Mesendoderm (in vitro differentiated cells): ENCODE results near the gene CCDC97.
A peak's percentile ranks its signal among the peaks of the same experiment; 100 is the strongest.

Source experiments
- DNase-seq: peaks from one replicate; pipeline ENCODE4 v3.0.0; 2013
- H2AK5ac ChIP-seq: 2 replicates; pipeline ENCODE4 v1.6.1; 2013; ENCODE audit warnings: low read length, inconsistent platforms
- H2BK120ac ChIP-seq: 2 replicates; pipeline ENCODE4 v1.6.1; 2013; ENCODE audit warnings: low read depth, mild to moderate bottlenecking, low read length, moderate library complexity, mixed read lengths
- H2BK15ac ChIP-seq: replicated peaks from 2 replicates; pipeline ENCODE4 v1.6.1; 2013; ENCODE audit warnings: low read depth, mild to moderate bottlenecking, moderate library complexity
- H2BK5ac ChIP-seq: 2 replicates; pipeline ENCODE4 v1.6.1; 2013; ENCODE audit warnings: low read length, inconsistent platforms
- H3K18ac ChIP-seq: 2 replicates; pipeline ENCODE4 v1.6.1; 2013; ENCODE audit warnings: mild to moderate bottlenecking, low read length, mixed read lengths
- H3K23ac ChIP-seq: one replicate; pipeline ENCODE4 v1.6.1; 2013; ENCODE audit warnings: low read length
- H3K27ac ChIP-seq: 2 replicates; pipeline ENCODE4 v1.5.1; 2013; ENCODE audit warnings: low read depth, mild to moderate bottlenecking, inconsistent platforms, low read length, moderate library complexity
- H3K27me3 ChIP-seq: 2 replicates; pipeline ENCODE4 v1.6.1; 2013; ENCODE audit warnings: low read length, control low read depth, mild to moderate bottlenecking, inconsistent platforms; ENCODE audit not compliant: insufficient read depth, poor library complexity
- H3K36me3 ChIP-seq: 2 replicates; pipeline ENCODE4 v1.6.1; 2013; ENCODE audit warnings: low read length, inconsistent platforms; ENCODE audit not compliant: control insufficient read depth, insufficient read depth
- H3K4ac ChIP-seq: one replicate; pipeline ENCODE4 v1.6.1; 2013; ENCODE audit warnings: low read depth, mild to moderate bottlenecking, low read length, moderate library complexity
- H3K4me1 ChIP-seq: 2 replicates; pipeline ENCODE4 v1.6.1; 2013; ENCODE audit warnings: low read depth, low read length, inconsistent platforms; ENCODE audit not compliant: control insufficient read depth
- H3K4me2 ChIP-seq: 2 replicates; pipeline ENCODE4 v1.6.1; 2013; ENCODE audit warnings: low read length
- H3K4me3 ChIP-seq: 2 replicates; pipeline ENCODE4 v1.5.1; 2013; ENCODE audit warnings: mild to moderate bottlenecking, low read length
- H3K56ac ChIP-seq: one replicate; pipeline ENCODE4 v1.6.1; 2013; ENCODE audit warnings: low read length
- H3K79me1 ChIP-seq: 2 replicates; pipeline ENCODE4 v1.6.1; 2013; ENCODE audit warnings: low read length, inconsistent platforms
- H3K79me2 ChIP-seq: 2 replicates; pipeline ENCODE4 v1.6.1; 2013; ENCODE audit warnings: mild to moderate bottlenecking, low read length; ENCODE audit not compliant: control insufficient read depth, insufficient read depth
- H3K9ac ChIP-seq: 2 replicates; pipeline ENCODE4 v1.6.1; 2013; ENCODE audit warnings: low read length, inconsistent platforms
- H4K5ac ChIP-seq: one replicate; pipeline ENCODE4 v1.6.1; 2013; ENCODE audit warnings: low read length
- H4K8ac ChIP-seq: one replicate; pipeline ENCODE4 v1.6.1; 2013; ENCODE audit warnings: low read depth, mild to moderate bottlenecking, control low read depth, low read length, moderate library complexity
- WGBS: extraction: QIAGEN DNeasy Blood & Tissue Kit; methylation state at CpG from one replicate; pipeline ENCODE4 v1.1.7; 2013; ENCODE audit warnings: low lambda C conversion rate, missing lambda C conversion rate; ENCODE audit not compliant: insufficient coverage; ENCODE audit errors: extremely low coverage; 5-methylcytosine and 5-hydroxymethylcytosine counted together

Gene CCDC97

DNA sequence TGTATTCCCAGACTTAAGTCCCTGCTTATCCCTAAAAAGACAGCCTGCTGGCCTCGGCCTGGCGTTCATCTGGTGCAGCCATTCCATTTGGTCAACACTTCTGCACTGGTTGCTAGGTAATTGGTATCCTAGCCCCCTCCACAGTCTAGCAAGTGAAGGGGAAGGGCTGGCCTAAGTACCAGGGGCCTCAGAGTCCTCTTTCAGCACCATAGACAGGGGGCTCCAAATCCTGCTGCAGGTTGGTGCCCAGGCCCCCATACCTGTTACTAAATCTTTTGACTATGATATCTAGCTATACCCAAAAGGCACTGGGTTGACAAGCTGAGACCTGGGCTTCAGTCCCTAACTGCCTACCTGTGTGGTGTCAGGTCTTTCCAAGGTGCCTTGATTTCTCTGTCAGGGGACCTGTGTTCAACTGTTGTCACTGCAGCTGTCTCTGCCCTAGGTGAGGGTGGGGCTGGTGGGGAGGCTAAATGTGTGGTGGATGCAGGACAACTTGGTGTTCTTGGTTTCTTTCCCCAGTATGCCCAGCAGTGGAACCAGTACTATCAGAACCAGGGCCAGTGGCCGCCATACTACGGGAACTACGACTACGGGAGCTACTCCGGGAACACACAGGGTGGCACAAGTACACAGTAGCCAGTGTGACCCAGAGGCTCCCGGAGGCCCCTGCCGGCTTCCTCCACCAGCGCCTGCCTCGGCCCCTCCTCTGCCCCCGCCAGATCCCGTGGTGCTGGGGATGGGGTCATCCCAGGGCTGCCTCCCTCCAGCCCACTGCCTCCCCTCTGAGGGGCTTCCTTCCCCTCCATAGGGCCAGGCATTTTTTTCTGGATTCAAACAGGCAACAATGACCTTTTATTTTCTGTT is 3.8 kb upstream of the CCDC97 start:
- Histone ChIP-seq H3K27me3 (no peaks in the 10 kb centered on the region), H3K4me1 (no peaks in the 10 kb centered on the region), H3K79me2 (peaks cover 4% of the 10 kb centered on the region), H2BK120ac (no peak overlapping the region), H3K27ac (no peak overlapping the region), H3K4me3 (no peak overlapping the region), H3K9ac (no peak overlapping the region), H3K4me2 (no peak overlapping the region), H3K79me1 (peaks cover 2% of the 10 kb centered on the region), H2BK5ac (no peak overlapping the region), H3K56ac (no peak overlapping the region), H2BK15ac (no peak overlapping the region), H2AK5ac (no peak overlapping the region), H3K23ac (no peak overlapping the region), H4K8ac (no peak overlapping the region), H4K5ac (no peak overlapping the region), H3K4ac (no peak overlapping the region), H3K36me3 (peaks cover 29% of the 10 kb centered on the region), H3K18ac (no peak overlapping the region)
- no CpG with 5 or more reads among the region's 13 CpGs for WGBS
- peak; percentile 70 for DNase-seq

GRCh38 chr19:41307090-41307875 is 2.7 kb upstream of the CCDC97 start:
- Histone ChIP-seq H3K56ac (no peak overlapping the region), H3K4me1 (no peaks in the 10 kb centered on the region), H2BK15ac (no peak overlapping the region), H3K4me3 (no peak overlapping the region), H3K4me2 (no peak overlapping the region), H3K36me3 (peaks cover 23% of the 10 kb centered on the region), H4K8ac (no peak overlapping the region), H3K79me2 (peaks cover 10% of the 10 kb centered on the region), H3K27ac (no peak overlapping the region), H4K5ac (no peak overlapping the region), H3K27me3 (no peaks in the 10 kb centered on the region), H3K9ac (no peak overlapping the region), H3K79me1 (peaks cover 6% of the 10 kb centered on the region), H3K4ac (no peak overlapping the region), H2BK5ac (no peak overlapping the region), H3K18ac (no peak overlapping the region), H3K23ac (no peak overlapping the region), H2BK120ac (no peak overlapping the region), H2AK5ac (no peak overlapping the region)
- DNase-seq, result no peak
- WGBS, result no CpG with 5 or more reads among the region's 8 CpGs

DNA sequence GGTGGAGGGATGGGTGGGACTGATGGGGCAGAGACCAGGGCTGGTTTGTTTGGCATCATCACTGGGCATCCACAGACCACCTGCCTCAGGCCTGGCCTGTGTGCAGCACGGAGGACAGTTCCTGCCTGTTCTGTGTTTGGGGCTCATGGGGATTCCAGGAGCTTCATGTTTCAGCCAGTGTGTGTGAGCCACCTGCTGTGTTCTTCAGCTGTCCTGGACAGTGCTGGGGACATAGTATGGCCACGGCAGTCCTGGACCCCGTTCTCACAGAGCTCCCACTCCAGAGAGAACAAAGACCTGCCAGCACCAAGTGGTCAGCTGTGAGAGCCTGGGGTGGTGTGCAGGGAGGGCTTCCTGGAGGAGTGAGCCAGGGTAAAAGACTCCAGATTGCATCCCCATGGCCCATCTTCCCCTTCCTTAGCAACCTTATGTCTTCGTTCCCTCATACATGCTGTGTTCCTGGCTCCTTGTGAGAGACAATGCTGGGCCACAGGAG is 2.0 kb upstream of the CCDC97 start:
- Histone ChIP-seq H2BK15ac (no peak overlapping the region), H4K5ac (no peak overlapping the region), H2BK120ac (no peak overlapping the region), H3K18ac (no peak overlapping the region), H3K9ac (peak overlapping the region; percentile 22), H3K36me3 (peaks cover 23% of the 10 kb centered on the region), H3K4me3 (no peak overlapping the region), H3K4ac (no peak overlapping the region), H2BK5ac (no peak overlapping the region), H3K79me1 (peaks cover 9% of the 10 kb centered on the region), H2AK5ac (no peak overlapping the region), H3K56ac (peak overlapping the region; percentile 63), H3K79me2 (peaks cover 10% of the 10 kb centered on the region), H3K4me2 (no peak overlapping the region), H3K23ac (no peak overlapping the region), H3K27me3 (no peaks in the 10 kb centered on the region), H3K27ac (peak overlapping the region; percentile 39), H4K8ac (no peak overlapping the region), H3K4me1 (no peaks in the 10 kb centered on the region)
- no CpG with 5 or more reads among the region's 4 CpGs for WGBS
- no peak for DNase-seq

DNA sequence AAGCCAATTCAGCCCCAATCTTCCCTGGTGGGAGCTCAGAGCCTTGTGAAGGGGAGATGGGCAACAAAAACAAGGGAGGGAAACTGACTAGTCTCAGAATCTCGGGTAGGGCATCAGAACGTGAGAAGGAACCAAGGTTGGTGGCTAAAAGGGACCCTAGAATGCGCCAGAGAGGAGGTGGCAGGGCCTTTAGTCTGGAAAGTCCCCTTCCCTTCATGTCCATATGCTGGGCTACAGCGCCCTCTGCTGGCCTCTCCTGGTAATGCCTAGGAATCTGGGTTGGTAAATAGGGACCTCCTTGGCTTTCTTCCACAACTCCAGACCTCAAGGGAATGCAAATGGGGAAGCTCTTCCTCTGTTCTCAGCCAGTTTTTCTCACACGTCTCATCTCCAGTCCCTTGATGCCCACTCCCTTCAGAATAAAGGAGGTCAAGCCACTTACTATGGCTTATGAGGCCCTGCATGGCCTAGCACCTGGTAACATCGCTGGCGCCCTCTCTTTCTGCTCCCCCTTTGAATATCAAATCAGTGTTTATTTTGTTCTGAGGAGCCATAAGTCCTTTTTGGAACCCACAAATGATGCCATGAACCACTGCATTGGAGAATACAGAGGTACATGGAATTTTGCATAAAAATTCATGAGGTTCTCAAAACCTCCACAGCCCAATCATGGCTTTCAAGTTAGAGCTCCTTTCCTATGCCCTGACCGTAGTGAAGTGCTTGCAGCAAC is 1.4 kb upstream of the CCDC97 start:
- no peak overlapping the region for H3K18ac ChIP-seq
- H3K56ac ChIP-seq, result peak overlapping the region; percentile 89
- H4K8ac ChIP-seq, result no peak overlapping the region
- no peaks in the 10 kb centered on the region for H3K27me3 ChIP-seq
- no peak overlapping the region for H3K4me3 ChIP-seq
- no peak overlapping the region for H2BK15ac ChIP-seq
- no peak overlapping the region for H2AK5ac ChIP-seq
- H3K4ac ChIP-seq, result no peak overlapping the region
- no peak overlapping the region for H4K5ac ChIP-seq
- peaks cover 23% of the 10 kb centered on the region for H3K36me3 ChIP-seq
- H3K27ac ChIP-seq, result peak overlapping the region; percentile 39
- H3K79me1 ChIP-seq, result peaks cover 14% of the 10 kb centered on the region
- no peak overlapping the region for H2BK120ac ChIP-seq
- WGBS, result no CpG with 5 or more reads among the region's 8 CpGs
- H3K79me2 ChIP-seq, result peaks cover 10% of the 10 kb centered on the region
- no peak overlapping the region for H3K23ac ChIP-seq
- peak; percentile 96 for DNase-seq
- no peak overlapping the region for H3K4me2 ChIP-seq
- H3K9ac ChIP-seq, result peak overlapping the region; percentile 80
- H3K4me1 ChIP-seq, result no peaks in the 10 kb centered on the region
- no peak overlapping the region for H2BK5ac ChIP-seq

DNA sequence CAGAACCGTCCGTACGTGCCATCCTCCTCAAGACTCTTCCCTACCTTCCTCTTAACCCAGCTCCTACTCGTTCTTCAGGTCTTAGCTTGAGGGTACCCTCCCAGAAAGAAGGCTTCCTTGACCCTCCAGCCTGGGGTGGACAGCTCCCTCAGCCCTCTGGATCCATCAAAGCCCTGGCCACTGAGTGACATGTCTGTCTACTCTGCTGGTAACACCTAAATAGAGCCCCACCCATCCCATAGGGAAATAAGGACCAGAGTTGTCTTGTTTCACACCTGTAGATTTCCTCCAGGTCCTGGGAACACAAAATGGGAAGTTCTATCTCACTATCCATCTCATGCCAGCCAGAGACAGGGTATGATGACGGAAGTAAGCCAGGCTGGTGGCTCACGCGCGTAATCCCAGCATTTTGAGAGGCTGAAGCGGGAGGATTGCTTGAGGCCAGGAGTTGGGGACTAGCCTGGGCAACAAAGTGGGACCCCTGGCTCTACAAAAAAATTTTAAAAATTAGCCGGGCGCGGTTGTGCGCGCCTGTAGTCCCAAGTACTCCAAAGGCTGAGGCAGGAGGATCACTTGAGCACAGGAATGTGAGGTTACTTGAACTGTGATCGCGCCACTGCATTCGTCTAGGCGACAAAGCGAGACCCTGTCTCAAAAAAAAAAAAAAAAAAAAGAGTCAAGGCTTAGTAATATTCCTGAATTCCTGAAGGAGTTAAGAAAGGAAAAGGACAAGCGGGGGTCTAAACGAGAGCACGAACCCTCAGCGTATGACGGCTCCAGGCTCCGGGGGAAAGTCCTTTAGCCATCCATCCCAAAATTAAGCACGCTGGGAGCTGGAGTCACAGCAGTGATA is 566 bp upstream of the CCDC97 start:
- Histone ChIP-seq H2BK5ac (no peak overlapping the region), H3K4ac (peak overlapping the region; percentile 6), H2BK15ac (no peak overlapping the region), H3K4me1 (no peaks in the 10 kb centered on the region), H4K8ac (no peak overlapping the region), H3K79me2 (peaks cover 10% of the 10 kb centered on the region), H4K5ac (no peak overlapping the region), H3K27me3 (no peaks in the 10 kb centered on the region), H3K18ac (no peak overlapping the region), H3K56ac (peak overlapping the region; percentile 89), H3K9ac (peak overlapping the region; percentile 80), H3K36me3 (peaks cover 17% of the 10 kb centered on the region), H3K23ac (no peak overlapping the region), H3K79me1 (peaks cover 16% of the 10 kb centered on the region), H2AK5ac (no peak overlapping the region), H2BK120ac (no peak overlapping the region), H3K4me2 (peak overlapping the region; percentile 63), H3K4me3 (peak overlapping the region; percentile 61), H3K27ac (peak overlapping the region; percentile 28)
- no CpG with 5 or more reads among the region's 26 CpGs for WGBS
- DNase-seq, result no peak
